ENCODE measurements around the gene HIVEP3.

GRCh38 chr1:41955461-41956159, 36.9 kb upstream of the HIVEP3 start:
- TF ChIP-seq EZH2 (IDR thresholded peaks at IDR 0.05; ENCODE audit: borderline replicate concordance, low read length) = no peak
- TF ChIP-seq CTCF (IDR thresholded peaks at IDR 0.05; ENCODE audit: low read length) = no peak

All from OCI-LY1 (cell line).